HL-60/S4 (cell line): ENCODE measurements around the gene TRANK1.
"Not testable (repeated sequence)": the region's sequence is repeated elsewhere in the genome, so short reads cannot be mapped to it uniquely, and the experiment has no call there.

Experiments
- in situ Hi-C: fragments of 300-500 bp; cut with MboI; formaldehyde crosslinking; loops from 2 replicates; pipeline ENCODE4 v1.14.3; 2022; ENCODE audit warnings: low sequenced_read_pairs

TRANK1 gene

GRCh38 chr3:36957862-36958686 is 13.2 kb upstream of the TRANK1 start:
- in situ Hi-C loops, result no loop called here

GRCh38 chr3:36957063-36957462 is 12.2 kb upstream of the TRANK1 start:
- in situ Hi-C loops, result no loop called here

- in situ Hi-C loops, result no loop called here
Observed at GRCh38 chr3:36956155-36956554, 11.3 kb upstream of the TRANK1 start.

DNA sequence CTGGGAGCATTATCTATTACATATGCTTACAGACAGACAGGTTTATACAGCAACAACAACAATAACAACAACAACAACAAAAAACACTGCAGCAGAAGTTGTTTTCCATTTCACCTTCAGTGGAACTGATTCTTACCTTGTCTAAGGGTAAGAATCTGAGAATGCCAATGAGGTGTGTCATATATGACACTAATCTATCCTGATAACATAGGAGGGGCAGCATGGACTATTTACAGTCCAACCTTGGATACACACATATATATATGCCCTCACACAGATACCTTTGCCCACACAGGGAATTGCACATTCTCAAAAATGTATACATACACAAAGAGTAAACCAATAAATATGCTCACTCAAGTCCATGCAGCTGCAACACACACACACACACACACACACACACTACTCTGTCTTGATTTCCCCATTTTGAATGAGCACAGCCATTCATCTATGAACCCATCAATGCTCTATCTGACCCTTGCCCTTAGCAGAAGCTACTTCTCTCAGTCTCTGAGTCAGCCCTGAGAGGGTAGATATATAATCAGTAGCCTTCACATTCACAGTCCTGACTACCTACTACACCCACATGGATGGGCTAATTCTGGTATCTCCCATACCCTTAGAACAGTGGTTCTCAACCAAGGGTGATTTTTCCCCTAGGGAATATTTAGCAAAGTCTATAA is 9.7 kb upstream of the TRANK1 start:
- in situ Hi-C loops, result no loop called here

DNA sequence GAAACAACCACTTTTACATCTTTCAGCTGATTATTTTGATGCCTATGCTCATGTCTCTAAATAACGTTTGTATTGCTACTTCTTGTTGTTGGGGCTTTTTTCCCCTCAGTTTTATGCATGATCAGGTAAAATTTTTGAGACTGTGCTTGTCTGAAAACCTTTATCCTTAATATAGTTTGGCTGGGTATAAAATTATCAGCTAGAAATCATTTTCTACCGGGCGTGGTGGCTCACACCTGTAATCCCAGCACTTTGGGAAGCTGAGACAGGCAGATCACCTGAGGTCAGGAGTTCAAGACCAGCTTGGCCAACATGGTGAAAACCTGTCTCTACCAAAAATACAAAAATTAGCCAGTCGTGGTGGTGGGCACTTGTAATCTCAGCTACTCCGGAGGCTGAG is 3.0 kb upstream of the TRANK1 start:
- in situ Hi-C loops, result not testable (repeated sequence)

DNA sequence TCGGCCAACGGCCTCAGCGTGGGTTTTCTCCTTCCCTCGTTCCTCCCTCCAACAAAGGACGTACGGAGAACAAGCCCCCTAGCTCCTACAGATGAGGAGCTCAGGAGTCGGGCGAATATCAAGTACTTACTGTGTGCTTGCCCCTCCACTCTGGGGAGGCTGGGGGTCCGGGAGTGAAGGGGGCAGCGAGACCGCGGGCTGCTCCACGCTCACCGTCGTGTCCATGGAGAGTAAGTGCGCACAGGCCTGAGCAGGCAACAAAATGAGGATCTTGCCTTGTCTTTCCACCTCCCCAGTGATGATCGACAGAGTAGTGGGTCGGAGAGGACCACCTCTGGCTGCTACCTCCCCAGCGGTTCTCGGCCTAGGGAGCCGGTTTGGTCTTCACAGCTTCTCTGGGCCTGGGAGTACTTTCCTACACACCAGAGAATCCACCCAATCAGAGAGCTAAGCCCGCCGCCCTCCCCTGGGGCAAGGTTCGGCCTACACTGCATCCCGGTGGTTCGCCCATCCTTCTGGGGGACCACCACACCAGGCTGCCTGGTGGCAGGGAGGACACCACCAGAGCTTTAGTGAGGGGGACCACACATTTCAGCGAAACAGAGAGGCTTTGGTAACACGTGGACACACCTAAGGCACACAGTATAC is 603 bp upstream of the TRANK1 start:
- in situ Hi-C loops, result no loop called here

- in situ Hi-C loops, result no loop called here
Observed at GRCh38 chr3:36944012-36944640, 728 bp downstream of the TRANK1 start.

DNA sequence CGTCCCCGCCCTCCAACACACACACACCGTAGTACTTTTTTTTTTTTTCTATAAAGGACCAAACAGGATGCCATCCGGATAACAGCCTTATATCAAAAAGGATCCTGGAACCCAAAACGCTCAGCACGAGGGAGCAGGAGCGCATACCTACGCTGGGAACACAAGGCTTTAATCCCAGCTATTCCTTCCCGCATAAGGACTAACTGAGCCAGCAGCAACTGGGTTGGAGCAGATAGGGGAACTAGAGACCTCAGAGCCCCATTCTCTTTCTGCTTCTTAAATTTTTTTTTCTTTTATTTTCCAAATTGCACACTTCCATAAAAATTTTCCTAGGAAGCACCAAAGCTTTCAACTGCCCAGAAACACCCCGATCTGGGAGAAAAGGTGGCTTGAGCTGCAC is 1.3 kb downstream of the TRANK1 start:
- in situ Hi-C loops, result no loop called here

- in situ Hi-C loops, result no loop called here
Observed at GRCh38 chr3:36942638-36943248, 2.1 kb downstream of the TRANK1 start.

- in situ Hi-C loops, result no loop called here
Observed at GRCh38 chr3:36941658-36942057, 3.2 kb downstream of the TRANK1 start.

- in situ Hi-C loops, result no loop called here
Observed at GRCh38 chr3:36941162-36941561, 3.7 kb downstream of the TRANK1 start.

DNA sequence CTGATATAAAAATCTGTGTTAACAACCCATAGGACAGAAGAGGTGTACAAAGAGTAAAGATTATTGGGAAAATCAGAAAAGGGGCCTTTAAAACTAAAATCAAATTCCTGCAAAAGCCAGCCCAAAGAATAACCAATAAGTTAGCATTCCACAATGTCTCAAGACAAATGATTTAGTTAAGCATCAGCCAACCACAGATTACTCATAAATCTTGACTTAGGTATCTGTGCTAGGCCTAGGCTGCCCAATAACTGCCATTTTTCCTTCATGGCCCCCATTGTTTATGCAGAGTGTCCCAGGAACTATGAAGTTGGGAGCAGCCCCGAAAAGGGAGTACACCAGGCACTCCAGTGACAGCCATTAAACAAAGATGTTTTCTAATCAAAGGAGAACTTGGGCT is 7.4 kb downstream of the TRANK1 start:
- in situ Hi-C loops, result no loop called here

DNA sequence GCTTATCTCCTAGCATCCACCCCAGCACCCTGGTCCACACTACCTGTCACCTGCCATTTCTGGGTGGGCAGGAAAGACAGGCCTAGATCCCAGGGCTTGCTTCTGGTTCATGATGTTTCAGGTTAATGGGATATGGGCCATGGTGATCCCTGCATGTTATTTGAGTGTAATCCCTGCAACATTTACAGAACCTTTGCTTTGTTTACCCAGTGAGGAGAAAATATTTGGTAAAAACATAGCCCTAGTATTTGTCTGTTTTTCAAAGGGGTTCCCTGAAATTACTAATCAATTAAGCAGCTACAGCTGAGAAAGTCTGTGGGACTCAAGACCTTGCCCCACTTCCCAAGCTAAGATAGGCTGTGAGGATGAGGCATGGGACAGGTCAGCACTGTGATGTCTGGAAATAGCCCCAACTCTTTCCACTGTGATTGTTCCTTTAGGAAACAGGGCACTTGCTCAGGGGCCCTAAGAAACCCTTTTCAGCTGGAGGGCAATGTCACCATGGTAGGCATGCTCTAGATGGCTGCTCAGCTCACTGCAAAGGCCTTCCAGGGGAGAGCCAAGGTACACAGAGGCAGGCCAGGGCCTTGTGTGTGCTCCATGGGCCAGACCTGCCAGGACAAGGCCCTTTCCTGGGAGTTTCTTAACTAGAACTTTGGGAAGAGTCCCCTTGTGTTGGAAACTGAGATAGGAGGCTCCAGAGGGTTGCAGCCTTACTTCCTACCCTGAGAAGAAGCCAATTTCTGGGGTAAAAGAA is 11.1 kb downstream of the TRANK1 start:
- in situ Hi-C loops, result no loop called here

GRCh38 chr3:36931424-36931823 is 13.4 kb downstream of the TRANK1 start:
- in situ Hi-C loops, result not testable (repeated sequence)

GRCh38 chr3:36928220-36928619 is 16.6 kb downstream of the TRANK1 start:
- in situ Hi-C loops, result no loop called here

GRCh38 chr3:36926292-36926897 is 18.5 kb downstream of the TRANK1 start:
- in situ Hi-C loops, result no loop called here

- in situ Hi-C loops, result no loop called here
Observed at GRCh38 chr3:36924744-36925521, 19.9 kb downstream of the TRANK1 start.

DNA sequence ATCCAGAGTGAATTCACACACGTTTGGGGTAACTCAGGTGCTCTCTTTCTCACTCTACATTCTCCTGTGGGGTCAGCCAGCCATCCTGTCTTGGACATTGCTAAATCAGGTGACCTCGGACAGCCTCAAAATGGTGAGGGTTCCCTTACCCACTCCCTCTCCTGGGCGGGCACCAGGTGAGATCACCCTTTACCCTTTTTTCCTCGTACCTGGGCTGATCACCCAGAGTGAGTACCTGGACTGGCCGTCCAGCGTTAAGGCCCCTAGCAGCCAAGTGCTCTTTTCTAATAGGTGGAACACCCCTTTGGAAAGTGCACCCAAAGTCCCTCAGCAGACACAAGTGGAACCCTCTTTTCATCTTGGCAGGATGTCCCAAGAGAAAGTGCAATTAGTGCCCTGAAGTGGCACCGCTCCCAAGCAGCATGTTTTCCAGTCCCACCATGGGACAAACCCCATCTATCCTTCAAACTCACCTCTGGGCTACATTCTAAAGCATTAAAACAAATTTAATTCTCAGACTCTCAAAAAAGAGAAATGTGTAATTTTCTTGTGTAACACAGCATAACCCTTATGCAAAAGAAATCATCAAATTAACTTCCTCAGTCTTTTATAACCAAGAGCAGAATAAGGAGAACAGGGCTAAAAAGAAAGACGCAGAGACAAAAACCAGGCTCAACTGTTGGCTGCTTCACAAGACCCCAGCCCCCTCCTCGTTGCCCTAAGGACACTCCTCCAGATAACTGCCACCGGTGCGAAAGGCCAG is 20.7 kb downstream of the TRANK1 start:
- in situ Hi-C loops, result no loop called here
